HG03103 (cell line): ENCODE measurements around the gene RNF130.
"Not testable (repeated sequence)": the region's sequence is repeated elsewhere in the genome, so short reads cannot be mapped to it uniquely, and the experiment has no call there.

Experiments used
- ATAC-seq: cut with Tn5 transposase; IDR thresholded peaks from one replicate; pipeline ENCODE4 v1.9.1; 2021; ENCODE audit warnings: low read depth; ENCODE audit not compliant: unreplicated experiment

The RNF130 gene

DNA sequence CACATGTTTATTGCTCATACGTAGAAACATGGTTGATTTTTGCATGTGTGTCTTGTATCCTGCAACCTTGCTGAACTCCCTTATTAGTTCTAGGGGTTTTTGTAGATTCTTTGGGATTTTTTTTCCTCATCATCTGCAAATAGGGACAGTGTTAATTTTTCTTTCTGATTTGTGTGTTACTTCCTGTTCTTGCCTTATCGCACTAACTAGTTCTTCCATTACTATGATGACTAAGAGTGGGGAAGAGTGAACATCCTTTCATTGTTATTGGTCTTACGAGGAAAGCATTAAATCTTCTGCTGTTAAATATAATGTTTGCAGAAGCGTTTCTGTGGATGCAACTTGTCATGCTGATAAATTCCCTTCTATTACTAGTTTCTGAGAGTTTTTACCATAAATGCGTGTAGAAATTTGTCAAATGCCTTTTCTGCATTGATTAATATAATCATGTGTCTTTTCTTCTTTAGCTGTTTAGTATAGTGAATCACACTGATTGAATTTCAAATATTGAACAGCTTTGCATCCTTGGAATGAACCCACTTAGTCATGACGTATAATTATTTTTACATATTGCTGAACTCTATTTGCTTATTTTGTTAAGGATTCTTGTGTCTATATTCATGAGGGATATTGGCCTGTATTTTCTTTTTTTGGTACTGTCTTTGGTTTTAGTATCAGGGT lies 32.1 kb upstream of the RNF130 start:
- ATAC-seq, result no peak

DNA sequence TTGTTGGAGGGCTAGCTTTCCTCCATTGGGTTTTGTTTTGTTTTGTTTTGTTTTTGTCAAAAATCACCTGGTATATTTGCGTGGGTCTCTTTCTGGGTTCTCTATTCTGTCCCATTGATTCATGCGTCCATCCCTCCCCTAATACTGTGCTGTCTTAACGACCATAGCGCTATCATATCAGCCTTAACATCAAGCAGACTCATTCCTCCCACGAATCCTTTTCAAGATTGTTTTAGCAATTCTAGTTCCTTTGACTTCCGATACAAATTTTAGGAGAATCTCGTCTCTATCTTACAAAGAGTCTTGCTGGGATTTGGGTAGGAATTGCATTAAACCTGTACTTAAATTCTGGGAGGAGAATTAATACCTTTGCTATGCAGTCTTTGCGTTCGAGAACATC lies 31.1 kb upstream of the RNF130 start:
- no peak for ATAC-seq

DNA sequence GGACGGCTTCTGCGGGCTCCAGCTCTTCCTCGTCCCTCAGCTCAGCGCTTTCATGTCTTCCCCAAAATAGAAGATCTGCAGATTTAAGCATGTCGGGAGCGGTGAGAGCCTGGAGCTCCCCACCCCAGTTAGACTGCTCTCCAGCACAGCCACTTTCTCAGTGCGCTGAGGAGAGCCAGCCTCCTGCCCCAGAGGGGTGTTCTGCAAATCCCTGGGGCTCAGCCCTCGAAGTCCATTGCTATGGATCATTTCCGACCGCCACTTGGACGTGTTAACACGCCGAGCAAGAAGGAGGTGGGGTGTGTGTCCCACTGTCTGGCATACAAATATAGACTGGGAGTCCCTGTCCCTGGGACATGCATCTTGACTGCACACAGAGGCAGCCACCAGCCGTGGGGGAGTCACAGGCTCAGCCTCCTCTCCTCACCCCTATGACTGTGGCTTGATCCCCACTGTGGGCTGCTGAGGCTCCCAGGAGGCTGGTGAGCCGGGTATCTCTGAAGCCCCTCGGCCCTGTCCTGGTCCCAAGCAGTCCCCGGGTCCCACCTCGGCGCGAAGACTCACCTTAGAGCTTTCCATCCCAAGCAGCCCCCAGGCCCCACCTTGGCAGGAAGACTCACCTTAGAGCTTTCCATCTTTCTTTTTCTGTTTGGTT lies 30.0 kb upstream of the RNF130 start:
- no peak for ATAC-seq

DNA sequence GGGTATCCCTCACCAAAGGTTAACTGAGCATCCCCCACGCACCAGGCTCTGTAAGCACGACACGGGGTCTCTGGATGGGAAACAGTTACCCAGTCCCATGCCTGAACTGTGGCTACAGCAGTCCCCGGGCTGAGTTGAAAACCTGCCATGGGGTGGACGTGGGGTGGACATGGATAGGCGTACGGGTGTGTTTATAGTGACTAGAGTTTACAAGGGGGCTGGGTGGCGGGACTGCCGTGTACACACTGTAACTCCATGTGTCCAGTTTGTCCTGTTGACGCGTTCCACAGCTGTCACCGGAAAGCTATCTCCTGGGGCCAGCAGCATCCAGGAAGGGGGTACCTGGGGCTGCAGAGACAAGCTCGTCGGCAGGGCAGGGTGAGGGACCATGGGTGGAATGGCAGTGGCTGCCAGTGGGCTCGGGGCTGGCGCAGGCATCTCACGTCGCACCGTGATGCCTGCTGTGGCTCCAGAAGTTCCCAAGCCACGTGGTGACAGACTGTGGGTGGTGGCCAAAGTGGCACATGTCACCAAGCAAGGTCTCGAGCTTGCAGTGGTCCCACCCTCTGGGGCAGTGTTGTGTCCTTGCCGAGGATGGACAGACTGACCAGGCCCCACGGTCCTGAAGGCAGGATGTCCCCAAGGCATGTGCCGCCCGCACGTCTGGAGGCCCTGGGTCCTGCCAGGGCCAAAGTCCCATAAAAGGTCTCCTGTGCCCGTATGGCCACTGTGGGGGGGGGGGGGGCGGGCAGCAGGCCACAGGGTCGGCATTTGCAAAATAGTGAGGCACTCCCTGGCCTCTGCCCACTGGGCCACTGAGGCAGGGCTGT lies 29.3 kb upstream of the RNF130 start:
- ATAC-seq, result no peak

DNA sequence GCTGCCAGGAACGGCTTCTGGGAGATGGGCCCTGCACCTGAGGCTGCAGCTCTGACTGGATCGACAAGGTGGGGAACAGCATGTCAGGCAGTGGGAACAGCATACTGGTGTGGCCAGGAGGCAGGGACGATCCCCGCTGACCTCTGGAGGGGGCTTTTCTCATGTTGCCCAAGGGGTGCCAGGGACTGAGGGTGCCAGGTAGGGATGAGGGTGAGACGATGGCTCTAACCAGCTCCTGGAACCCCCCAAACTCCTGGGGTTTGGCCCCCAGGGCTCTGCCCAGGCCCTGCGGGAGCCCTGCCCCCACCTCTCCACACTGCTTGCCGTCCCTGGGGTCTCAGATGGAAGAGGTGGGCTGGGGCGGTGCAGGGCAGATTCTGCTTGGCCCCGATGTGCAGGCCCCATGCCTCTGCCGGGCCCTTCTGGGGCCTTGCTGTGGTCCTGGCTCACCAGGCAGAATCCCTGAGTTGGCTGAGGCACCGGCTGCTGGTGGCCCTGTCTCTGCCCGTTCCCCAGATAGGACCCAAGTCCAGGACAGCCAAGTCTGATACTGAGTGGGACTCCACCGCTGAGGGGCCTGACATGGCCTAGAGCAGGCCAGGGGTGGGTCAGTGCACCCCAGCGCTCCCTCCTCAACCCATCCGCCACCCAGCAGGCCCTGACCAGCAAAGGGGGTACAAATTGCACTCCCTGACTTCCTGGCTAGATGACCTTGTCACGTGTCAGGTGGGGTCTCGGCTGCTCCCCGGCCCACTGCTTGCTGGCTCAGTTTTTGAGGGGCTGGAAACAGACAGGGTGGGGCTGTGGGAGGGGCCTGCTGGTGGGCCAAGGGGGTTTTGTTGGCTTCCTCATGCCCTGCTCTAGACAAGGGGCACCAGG lies 28.4 kb upstream of the RNF130 start:
- ATAC-seq, result no peak

DNA sequence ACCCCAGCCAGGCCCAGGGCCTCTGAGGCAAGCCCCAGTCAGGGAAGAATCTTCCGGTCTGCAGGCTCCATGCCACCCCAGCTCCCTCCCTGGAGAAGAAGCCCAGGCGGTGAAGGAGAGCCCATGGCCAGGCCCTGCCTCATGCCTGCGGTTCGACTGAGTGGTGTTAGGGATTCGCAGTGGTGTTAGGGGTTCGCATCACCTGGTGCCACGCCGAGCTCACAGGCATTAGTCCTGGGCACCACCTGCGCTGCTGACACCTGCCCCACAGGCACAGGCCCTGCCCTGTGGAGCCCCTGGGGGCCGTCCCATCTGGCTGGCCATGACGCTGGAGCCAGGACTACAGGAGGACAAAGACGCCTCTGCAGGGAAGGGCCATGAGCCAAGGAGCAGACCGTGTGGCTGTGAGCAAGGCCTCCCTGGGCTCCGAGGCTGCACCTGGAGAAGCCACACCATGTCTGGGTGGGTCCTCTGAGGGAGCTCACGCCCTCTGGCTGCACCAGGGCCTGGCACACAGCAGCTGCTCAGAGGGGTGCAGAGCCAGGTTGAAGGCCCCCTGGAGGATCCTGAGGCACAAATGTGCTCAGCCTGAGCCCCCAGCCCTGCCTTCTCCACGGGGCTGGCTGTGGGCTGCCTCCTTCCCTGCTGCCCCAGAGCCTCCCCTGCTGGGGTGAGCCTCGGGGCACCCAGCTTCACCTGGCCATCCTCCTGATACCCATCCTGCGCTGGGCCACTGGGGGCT lies 27.6 kb upstream of the RNF130 start:
- no peak for ATAC-seq

DNA sequence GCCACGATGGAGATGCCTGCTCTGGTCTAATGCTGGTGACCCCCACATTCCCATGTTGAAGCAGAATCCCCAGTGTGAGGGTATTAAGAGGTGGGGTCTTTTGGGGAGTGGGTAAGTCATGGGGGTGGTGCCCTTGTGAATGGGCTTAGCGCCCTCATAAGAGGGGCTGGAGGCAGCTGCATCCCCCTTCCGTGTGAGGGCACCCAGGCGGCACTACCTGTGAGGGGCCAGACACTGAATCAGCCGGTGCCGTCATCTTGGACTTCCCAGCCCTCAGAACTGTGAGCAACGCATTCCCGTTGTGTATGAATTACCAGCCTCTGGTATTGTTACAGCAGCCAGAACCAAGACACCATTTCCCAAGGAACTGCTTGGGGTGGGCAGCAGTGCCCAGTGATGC lies 27.0 kb upstream of the RNF130 start:
- no peak for ATAC-seq

DNA sequence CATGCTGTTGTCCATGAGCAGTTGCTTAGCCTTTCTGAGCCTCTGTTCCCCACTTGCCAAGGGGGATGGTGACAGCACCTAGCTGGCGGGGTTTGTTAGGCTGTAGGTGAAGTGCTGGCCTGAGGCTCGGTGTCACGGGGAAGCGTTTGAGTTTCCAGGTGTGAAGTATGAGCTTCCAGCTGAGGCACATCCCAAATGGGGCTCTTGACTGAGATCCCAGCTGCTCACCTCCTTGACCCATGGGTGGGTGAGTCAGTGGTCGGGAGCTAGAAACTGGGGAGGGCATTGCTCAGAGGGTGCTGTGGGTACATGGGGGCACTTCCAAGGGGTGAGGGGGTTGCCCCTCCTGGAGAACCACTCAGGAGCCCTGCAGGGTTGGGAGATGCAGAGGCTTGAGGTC lies 26.4 kb upstream of the RNF130 start:
- ATAC-seq, result no peak

DNA sequence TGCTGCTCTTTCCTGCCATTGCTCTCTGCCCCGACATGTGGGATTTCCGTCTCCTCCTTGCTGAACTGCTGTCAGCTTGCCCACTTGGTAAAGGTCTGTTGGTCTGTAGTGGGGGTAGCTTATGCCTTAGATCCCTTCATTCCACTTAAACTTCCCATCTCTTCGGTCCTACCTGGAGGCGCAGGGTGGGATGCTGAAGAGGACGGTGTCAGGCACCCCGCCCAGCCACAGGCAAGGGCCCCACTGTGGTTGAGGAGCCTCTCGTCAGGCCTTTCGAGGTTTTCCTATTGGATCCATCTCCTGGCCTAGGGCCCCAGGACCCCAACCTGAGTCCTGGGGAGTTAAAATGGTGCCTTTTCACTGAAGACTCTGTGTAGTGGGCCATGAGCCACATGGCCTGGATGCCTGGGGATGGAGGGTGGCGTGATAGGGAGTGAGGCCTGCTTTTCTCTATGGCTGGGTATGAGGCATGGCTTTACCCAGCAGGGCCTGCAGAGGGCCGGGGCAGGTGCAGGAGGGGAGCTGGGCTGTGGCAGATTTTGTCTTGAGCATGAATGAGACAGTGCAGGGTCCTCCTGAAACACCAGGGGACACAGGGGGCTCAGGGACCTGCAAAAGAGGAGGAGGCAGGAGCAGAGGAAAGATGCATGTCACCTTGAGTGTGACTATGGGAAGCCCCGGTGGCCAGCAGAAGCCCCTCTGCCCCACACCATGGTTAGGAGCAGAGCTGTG lies 25.8 kb upstream of the RNF130 start:
- no peak for ATAC-seq

DNA sequence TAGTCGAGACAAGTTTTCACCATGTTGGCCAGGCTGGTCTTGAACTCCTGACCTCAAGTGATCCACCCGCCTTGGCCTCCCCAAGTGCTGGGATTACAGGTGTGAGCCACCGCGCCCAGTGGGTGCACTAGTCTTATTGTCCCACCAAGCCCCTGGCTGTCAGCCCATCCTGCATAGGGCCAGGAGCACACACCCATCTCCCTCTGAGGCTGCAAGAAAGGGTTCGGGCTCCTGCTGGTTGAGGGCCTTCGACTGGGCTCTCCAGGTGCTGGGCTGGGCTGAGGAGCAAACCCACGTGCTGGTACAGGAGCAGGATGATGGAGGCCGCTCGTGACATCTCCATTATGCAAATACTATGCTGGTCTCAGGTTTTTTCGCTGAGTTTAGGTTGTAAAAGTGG lies 25.1 kb upstream of the RNF130 start:
- no peak for ATAC-seq

DNA sequence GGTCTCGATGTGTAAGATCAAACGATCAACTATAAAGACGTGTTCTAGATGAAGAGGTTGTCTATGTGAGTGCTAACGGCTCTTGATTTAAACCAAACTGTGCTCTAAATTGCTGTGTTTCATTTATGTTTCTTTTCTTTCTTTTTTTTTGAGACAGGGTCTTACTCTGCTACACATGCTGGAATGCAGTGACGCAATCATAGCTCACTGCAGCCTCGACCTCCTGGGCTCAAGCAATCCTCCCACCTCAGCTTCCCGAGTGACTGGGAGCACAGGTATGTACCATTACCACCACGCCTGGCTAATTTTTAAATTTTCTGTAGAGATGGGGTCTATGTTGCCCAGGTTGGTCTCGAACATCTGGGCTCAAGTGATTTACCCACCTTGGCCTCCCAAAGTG lies 24.0 kb upstream of the RNF130 start:
- no peak for ATAC-seq

DNA sequence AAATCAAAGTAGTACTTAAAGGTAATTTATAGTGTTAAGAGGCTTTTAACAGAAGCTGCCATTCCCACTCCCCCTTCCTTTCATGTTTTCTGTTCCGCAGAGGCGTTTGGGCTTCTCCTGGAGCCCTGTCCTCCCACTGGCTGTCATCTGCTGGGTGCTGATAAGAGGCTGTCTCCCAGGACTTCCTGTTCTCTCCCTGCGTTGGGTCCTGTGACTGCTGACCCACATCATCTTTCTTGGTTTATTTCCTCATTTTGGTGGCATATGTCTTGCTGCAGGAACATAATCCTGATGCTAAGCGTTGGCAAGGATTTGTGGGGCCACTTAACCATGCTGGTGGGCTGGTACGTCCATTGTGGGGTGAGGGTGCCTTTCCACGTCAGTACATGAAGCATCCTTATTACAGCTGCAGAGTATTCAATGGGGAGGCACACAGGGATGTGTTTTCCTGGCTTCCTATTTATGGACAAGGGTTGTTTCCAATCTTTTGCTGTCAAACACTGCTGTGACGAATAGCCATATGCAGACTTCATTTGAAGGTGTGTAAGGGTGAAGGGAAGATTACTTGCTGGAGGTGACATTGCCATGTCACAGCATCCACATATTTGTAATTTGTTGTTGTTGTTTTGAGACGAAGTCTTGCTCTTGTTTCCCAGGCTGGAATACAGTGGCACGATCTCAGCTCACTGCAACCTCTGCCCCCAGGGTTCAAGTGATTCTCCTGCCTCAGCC lies 22.3 kb upstream of the RNF130 start:
- no peak for ATAC-seq

DNA sequence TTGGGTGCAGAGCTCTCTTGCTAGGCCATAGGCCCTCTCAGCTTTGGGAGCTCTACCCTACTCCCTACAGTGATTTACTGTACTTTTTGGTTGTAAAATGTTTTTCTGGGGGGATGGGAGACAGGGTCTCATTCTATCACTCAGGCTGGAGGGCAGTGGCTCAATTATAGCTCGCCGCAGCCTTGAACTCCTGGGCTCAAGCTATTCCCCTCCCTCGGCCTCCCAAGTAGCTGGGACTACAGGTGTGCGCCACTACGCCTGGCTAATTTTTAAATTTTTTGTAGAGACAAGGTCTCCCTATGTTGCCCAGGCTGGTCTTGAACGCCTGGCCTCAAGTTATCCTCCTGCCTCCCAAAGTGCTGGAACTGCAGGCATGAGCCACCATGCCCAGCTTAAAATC lies 21.7 kb upstream of the RNF130 start:
- no peak for ATAC-seq

DNA sequence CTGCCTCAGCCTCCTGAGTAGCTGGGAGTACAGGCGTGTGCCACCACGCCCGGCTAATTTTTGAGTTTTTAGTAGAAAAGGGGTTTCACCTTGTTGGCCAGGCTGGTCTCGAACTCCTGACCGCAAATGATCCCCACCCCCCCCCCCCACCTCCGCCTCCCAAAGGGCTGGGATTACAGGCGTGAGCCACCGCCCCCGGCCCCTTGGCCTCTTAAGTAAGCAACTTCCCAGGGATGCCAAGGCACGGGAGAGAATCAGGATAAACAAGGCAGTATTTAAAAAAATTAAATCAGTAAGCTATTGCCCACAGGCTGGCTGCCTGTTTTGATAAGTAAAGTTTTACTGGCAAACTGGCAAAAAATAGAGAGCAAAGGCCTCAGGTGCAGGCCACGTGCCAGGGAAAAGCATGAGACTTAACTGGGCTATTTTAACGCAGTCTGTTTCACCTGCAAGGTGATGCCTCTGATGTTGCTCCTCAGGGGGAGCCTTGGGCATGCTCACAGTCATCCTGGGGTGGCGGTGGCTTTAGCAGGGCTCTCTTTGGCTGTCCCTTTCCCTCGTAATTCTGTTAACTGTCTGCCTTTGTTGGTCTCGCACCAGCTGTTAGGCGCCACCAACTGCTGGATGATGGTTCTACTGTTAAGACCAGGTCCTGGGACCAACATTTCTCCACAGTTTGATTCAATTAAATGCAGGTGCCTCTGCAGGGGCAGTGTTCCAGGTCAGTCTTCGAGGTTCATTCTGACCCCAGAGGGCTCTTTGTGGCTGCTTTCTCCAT lies 19.4 kb upstream of the RNF130 start:
- no peak for ATAC-seq

DNA sequence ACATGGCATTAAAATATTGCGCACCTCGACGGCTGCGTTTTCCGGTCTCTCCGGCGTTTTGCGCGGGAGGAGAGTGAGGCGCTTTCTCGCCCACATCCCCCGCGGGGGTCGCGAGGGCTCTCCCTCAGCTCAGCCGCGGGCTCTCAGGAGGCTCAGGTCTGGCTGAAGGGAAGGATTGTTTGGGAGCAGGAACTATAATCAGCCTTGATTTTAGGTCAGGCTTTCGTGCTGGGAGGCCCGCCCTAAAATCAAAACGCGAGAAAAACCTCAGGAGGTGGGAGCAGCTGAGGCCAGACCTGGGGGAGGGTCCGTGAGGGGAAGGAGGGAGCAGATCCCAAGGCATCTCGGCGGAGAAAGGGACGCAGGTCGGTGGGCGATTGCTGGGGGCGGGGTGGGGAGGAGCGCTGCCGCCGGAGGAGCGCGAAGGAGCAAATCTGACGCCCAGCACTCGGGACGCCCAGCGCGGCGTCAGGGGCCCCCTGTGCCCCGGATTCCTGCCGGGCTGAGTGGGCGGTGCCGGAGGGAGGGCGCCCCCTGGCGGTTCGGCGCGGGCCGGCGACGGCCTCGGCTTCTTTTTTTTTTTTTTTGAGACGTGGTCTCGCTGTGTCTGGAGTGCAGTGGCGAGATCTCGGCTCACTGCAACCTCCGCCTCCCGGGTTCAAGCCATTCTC lies 18.7 kb upstream of the RNF130 start:
- no peak for ATAC-seq

DNA sequence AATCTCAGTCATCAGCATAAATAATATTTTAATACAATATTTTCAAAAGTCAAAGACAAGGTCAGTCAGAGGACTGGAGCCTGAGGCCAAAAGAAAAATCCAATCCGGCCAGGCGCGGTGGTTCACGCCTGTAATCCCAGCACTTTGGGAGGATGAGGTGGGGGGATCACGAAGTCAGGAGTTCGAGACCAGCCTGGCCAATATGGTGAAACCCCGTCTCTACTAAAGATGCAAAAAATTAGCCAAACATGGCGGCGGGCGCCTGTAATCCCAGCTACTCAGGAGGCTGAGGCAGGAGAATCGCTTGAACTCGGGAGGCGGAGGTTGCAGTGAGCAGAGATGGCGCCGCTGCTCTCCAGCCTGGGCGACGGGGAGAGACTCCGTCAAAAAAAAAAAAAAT lies 18.1 kb upstream of the RNF130 start:
- not testable (repeated sequence) for ATAC-seq

DNA sequence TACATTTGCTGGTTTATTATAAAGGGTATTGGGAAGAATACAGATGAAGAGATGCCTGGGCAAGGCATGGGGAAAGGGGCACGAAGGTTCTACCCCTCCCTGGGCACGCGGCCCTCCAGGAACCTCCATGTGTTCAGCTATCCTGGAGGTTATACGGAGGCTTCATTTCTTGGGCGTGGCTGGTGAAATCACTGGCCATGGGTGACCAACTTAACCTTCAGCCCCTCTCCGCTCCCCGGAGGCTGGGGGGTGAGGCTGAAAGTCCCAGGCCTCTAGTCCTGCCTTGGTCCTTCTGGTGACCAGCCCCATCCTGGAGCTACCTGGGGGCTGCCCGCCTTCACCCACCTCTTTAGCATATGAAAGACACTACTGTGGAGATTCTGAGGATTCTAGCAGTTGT lies 17.0 kb upstream of the RNF130 start:
- ATAC-seq, result no peak
